IMR-90 (cell line): Measurements from ENCODE around the gene UAP1. TPM values are rescaled to one million over a fixed set of nuclear protein-coding genes. Genes with fewer than 3 reads are reported as not detected.

Experiments
- ATAC-seq: fragments of 200-7000 bp; cut with Tn5 transposase; 2 replicates; pipeline ENCODE4 v1.9.1; 2020; ENCODE audit warnings: low read depth, mild to moderate bottlenecking, moderate library complexity
- BruUV-seq: library from RNA; stranded (reverse); fragments of 400-500 nt; replicated peaks from 2 replicates; lab custom pipeline; 2021; lab: Mats Ljungman, UMichigan
- CTCF ChIA-PET: fragments of 300-600 bp; formaldehyde crosslinking; extraction: SDS; loops from one replicate; lab custom pipeline; 2021; ENCODE audit warnings: antibody characterized with exemption; lab: Yijun Ruan, JAX
- POLR2A ChIA-PET: fragments of 300-600 bp; sonication (Branson Sonifier 250); formaldehyde crosslinking; loops from one replicate; lab custom pipeline; 2022; ENCODE audit warnings: antibody characterized with exemption; ENCODE audit not compliant: unreplicated experiment; lab: Charles Lee
- DNase-seq: peaks from one replicate; pipeline ENCODE4 v3.0.0; 2013
- H2AFZ ChIP-seq: replicated peaks from 2 replicates; pipeline ENCODE3; 2013; ENCODE audit warnings: low read length, mild to moderate bottlenecking; ENCODE audit not compliant: poor library complexity
- H2AK5ac ChIP-seq: 2 replicates; pipeline ENCODE4 v1.6.1; 2013; ENCODE audit warnings: low read depth, low read length, inconsistent platforms
- H2AK9ac ChIP-seq: replicated peaks from 2 replicates; pipeline ENCODE3; 2013; ENCODE audit warnings: mild to moderate bottlenecking, low read depth, low read length, moderate library complexity; ENCODE audit not compliant: poor library complexity
- H2BK120ac ChIP-seq: 2 replicates; pipeline ENCODE4 v1.6.1; 2013; ENCODE audit warnings: low read depth, low read length, inconsistent platforms
- H2BK15ac ChIP-seq: 3 replicates; pipeline ENCODE4 v1.6.1; 2013; ENCODE audit warnings: low read depth, low read length, inconsistent platforms
- H2BK20ac ChIP-seq: 2 replicates; pipeline ENCODE4 v1.6.1; 2013; ENCODE audit warnings: low read depth, mild to moderate bottlenecking, inconsistent platforms, low read length, moderate library complexity
- H2BK5ac ChIP-seq: 2 replicates; pipeline ENCODE4 v1.6.1; 2013; ENCODE audit warnings: mild to moderate bottlenecking, low read depth, low read length, inconsistent platforms; ENCODE audit not compliant: poor library complexity, severe bottlenecking
- H3K14ac ChIP-seq: replicated peaks from 2 replicates; pipeline ENCODE4 v1.6.1; 2013; ENCODE audit warnings: low read depth, low read length, inconsistent platforms
- H3K18ac ChIP-seq: 2 replicates; pipeline ENCODE4 v1.6.1; 2013; ENCODE audit warnings: low read depth, low read length, control low read depth
- H3K23ac ChIP-seq: 2 replicates; pipeline ENCODE4 v1.6.1; 2013; ENCODE audit warnings: low read depth, low read length, inconsistent platforms
- H3K27ac ChIP-seq: 2 replicates; pipeline ENCODE4 v1.5.1; 2013; ENCODE audit warnings: mild to moderate bottlenecking, control low read depth, low read length; ENCODE audit not compliant: insufficient read depth
- H3K27me3 ChIP-seq: 2 replicates; pipeline ENCODE4 v1.6.1; 2013; ENCODE audit warnings: low read length; ENCODE audit not compliant: control insufficient read depth, insufficient read depth
- H3K36me3 ChIP-seq: 2 replicates; pipeline ENCODE4 v1.6.1; 2013; ENCODE audit warnings: low read length, mixed read lengths; ENCODE audit not compliant: control insufficient read depth, insufficient read depth
- H3K4ac ChIP-seq: 2 replicates; pipeline ENCODE4 v1.6.1; 2013; ENCODE audit warnings: low read depth, low read length, inconsistent platforms
- H3K4me1 ChIP-seq: 2 replicates; pipeline ENCODE4 v1.6.1; 2013; ENCODE audit warnings: low read length, mixed read lengths; ENCODE audit not compliant: control insufficient read depth, insufficient read depth
- H3K4me2 ChIP-seq: 2 replicates; pipeline ENCODE4 v1.6.1; 2013; ENCODE audit warnings: low read depth, mild to moderate bottlenecking, control low read depth, low read length, moderate library complexity
- H3K4me3 ChIP-seq: 2 replicates; pipeline ENCODE4 v1.5.1; 2013; ENCODE audit warnings: low read depth, mild to moderate bottlenecking, control low read depth, low read length, moderate library complexity; ENCODE audit not compliant: insufficient read depth
- H3K56ac ChIP-seq: 2 replicates; pipeline ENCODE4 v1.6.1; 2013; ENCODE audit warnings: low read length, inconsistent platforms; ENCODE audit not compliant: insufficient read depth; ENCODE audit errors: extremely low read depth
- H3K79me1 ChIP-seq, 2 experiments: 2 replicates each; pipeline ENCODE4 v1.6.1; 2013; ENCODE audit warnings: low read length in 2 of 2, inconsistent platforms in 1 of 2, low read depth in 1 of 2
- H3K9ac ChIP-seq: 2 replicates; pipeline ENCODE4 v1.6.1; 2013; ENCODE audit warnings: low read depth, low read length, control low read depth
- H3K9me1 ChIP-seq: 2 replicates; pipeline ENCODE4 v1.6.1; 2013; ENCODE audit warnings: low read length, inconsistent platforms; ENCODE audit not compliant: insufficient read depth
- H3K9me3 ChIP-seq: 2 replicates; pipeline ENCODE4 v1.6.1; 2013; ENCODE audit warnings: low read length; ENCODE audit not compliant: control insufficient read depth, insufficient read depth
- H4K20me1 ChIP-seq: 2 replicates; pipeline ENCODE4 v1.6.1; 2013; ENCODE audit warnings: low read length, inconsistent platforms; ENCODE audit not compliant: insufficient read depth
- H4K5ac ChIP-seq: 2 replicates; pipeline ENCODE4 v1.6.1; 2013; ENCODE audit warnings: mild to moderate bottlenecking, low read depth, low read length, control low read depth
- H4K8ac ChIP-seq, 2 experiments: 2 replicates each; pipeline ENCODE4 v1.6.1; 2013; ENCODE audit warnings: low read depth in 2 of 2, low read length in 2 of 2, control low read depth in 1 of 2, inconsistent platforms in 1 of 2
- H4K91ac ChIP-seq: 2 replicates; pipeline ENCODE4 v1.6.1; 2013; ENCODE audit warnings: low read depth, low read length, inconsistent platforms; ENCODE audit not compliant: insufficient read depth
- BHLHE40 ChIP-seq: fragments of 150-350 bp; IDR thresholded peaks from 2 replicates; pipeline ENCODE4 v1.6.1; 2016; ENCODE audit warnings: mild to moderate bottlenecking, low read depth, low read length
- CEBPB ChIP-seq: IDR thresholded peaks from 2 replicates; pipeline ENCODE4 v1.6.1; 2012; ENCODE audit warnings: low read depth, low read length, improper control_type of control experiment
- CHD1 ChIP-seq: IDR thresholded peaks from 2 replicates; pipeline ENCODE4 v1.6.1; 2012; ENCODE audit warnings: low read depth, low read length, improper control_type of control experiment
- FOS ChIP-seq: fragments of 150-350 bp; IDR thresholded peaks from 2 replicates; pipeline ENCODE4 v1.6.1; 2016; ENCODE audit warnings: low read depth, low read length
- MAZ ChIP-seq: IDR thresholded peaks from 2 replicates; pipeline ENCODE4 v1.6.1; 2012; ENCODE audit warnings: low read depth, mild to moderate bottlenecking, low read length, improper control_type of control experiment, moderate library complexity, borderline replicate concordance
- MXI1 ChIP-seq: IDR thresholded peaks from 2 replicates; pipeline ENCODE4 v1.6.1; 2012; ENCODE audit warnings: low read depth, mild to moderate bottlenecking, low read length, moderate library complexity, borderline replicate concordance
- NFE2L2 ChIP-seq: fragments of 150-350 bp; IDR thresholded peaks from 2 replicates; pipeline ENCODE4 v1.6.1; 2016; ENCODE audit warnings: low read depth, mild to moderate bottlenecking, low read length
- POLR2A ChIP-seq: IDR thresholded peaks from 2 replicates; pipeline ENCODE4 v1.6.1; 2012; ENCODE audit warnings: mild to moderate bottlenecking, low read depth, low read length
- RAD21 ChIP-seq: IDR thresholded peaks from 2 replicates; pipeline ENCODE4 v1.6.1; 2012; ENCODE audit warnings: low read length, improper control_type of control experiment
- RCOR1 ChIP-seq: IDR thresholded peaks from 2 replicates; pipeline ENCODE4 v1.6.1; 2012; ENCODE audit warnings: mild to moderate bottlenecking, low read length, improper control_type of control experiment; ENCODE audit not compliant: insufficient replicate concordance
- RFX5 ChIP-seq: IDR thresholded peaks from 2 replicates; pipeline ENCODE4 v1.8.0; 2012; ENCODE audit warnings: low read depth, mild to moderate bottlenecking, low read length, moderate library complexity
- USF2 ChIP-seq: fragments of 150-350 bp; IDR thresholded peaks from 2 replicates; pipeline ENCODE4 v1.6.1; 2017; ENCODE audit warnings: mild to moderate bottlenecking, antibody characterized with exemption, low read length, low read depth
- WGBS, 2 experiments: methylation state at CpG; one replicate each; pipeline versions ENCODE4 v1.1.5 to v1.1.7; 2013; ENCODE audit warnings: missing lambda C conversion rate in 2 of 2; ENCODE audit not compliant: insufficient read length in 1 of 2; ENCODE audit errors: extremely low coverage in 2 of 2; 5-methylcytosine and 5-hydroxymethylcytosine counted together
- dilution Hi-C: fragments of 300-500 bp; cut with HindIII; formaldehyde crosslinking; loops from one replicate; pipeline ENCODE4 v1.14.3; 2018; ENCODE audit warnings: low sequenced_read_pairs; ENCODE audit not compliant: unreplicated experiment
- in situ Hi-C: fragments of 300-500 bp; cut with MboI; formaldehyde crosslinking; loops from 3 replicates; pipeline ENCODE4 v1.14.3; 2019; ENCODE audit warnings: low sequenced_read_pairs, inconsistent platforms, mixed read lengths
- intact Hi-C: fragments of 100-400 bp; cut with micrococcal nuclease; formaldehyde crosslinking; loops from 2 replicates; pipeline ENCODE4 v1.10.0; 2022
- polyA plus RNA-seq, 3 experiments: library from polyadenylated mRNA; depleted of rRNA; stranded (reverse); fragments of >200 nt; gene quantifications; 2 replicates each; pipeline ENCODE4 v1.2.3, GENCODE V29; 2012; ENCODE audit warnings: low replicate concordance in 1 of 3
- total RNA-seq: library from RNA; depleted of rRNA; stranded (reverse); fragments of >200 nt; gene quantifications from 2 replicates; pipeline ENCODE4 v1.2.3, GENCODE V29; 2012
- TF ChIP-seq, protein P1 (sequence below): fragments of 150-350 bp; IDR thresholded peaks from 2 replicates; pipeline ENCODE4 v1.6.1; 2016; ENCODE audit warnings: low read depth, mild to moderate bottlenecking, low read length, moderate library complexity, borderline replicate concordance
- TF ChIP-seq, protein P2 (sequence below): conservative IDR thresholded peaks from 2 replicates; pipeline ENCODE4 v1.5.1; 2012; ENCODE audit warnings: mild to moderate bottlenecking, low read depth, low read length, improper control_type of control experiment

Gene UAP1
- total and polyA plus RNA-seq, 2 of the 4 experiments (the other 2 are of a cell fraction), result 93.4 to 196 TPM

DNA sequence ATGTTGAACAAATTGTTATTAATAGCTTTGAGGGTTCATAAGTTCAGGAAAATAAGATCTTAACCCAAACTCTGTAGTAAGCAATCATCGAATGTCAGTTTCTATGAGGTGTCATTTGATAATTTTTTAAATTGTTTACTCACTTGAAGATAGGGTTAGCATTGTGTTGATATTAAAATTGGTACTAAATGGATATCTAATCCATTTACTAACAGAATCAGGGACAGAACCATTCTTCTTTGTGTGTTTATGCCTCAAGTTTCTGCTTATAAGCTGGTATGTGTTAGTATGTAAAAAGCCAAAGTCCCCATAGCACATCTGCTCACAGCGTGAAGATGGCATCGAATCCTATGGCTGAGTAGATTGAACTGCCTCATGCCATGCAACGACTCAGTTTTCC, 84.1 kb downstream of the UAP1 start:
- Histone ChIP-seq H2BK20ac (no peak overlapping the region), H3K9me3 (no peaks in the 10 kb centered on the region), H2AK5ac (no peak overlapping the region), H4K8ac (no peak overlapping the region), H2BK15ac (no peak overlapping the region), H3K27me3 (no peaks in the 10 kb centered on the region), H2AK9ac (no peak overlapping the region), H4K5ac (peak overlapping the region; percentile 35; the same call in 1 of the 2 replicates), H3K56ac (no peak overlapping the region), H2BK120ac (no peak overlapping the region), H3K9ac (no peak overlapping the region), H3K27ac (peak overlapping the region; percentile 26; the same call in 1 of the 2 replicates), H4K20me1 (peaks cover 94% of the 10 kb centered on the region), H2BK5ac (no peak overlapping the region), H3K14ac (no peak overlapping the region), H3K23ac (no peak overlapping the region), H3K4me3 (no peak overlapping the region), H3K36me3 (peaks cover 8% of the 10 kb centered on the region), H3K79me1 (peaks cover 25 to 85% of the 10 kb centered on the region in 2 experiments; a peak in 3 of 4 replicates), H3K4me2 (peak overlapping the region; percentile 59; the same call in 1 of the 2 replicates), H3K9me1 (peaks cover 28% of the 10 kb centered on the region), H2AFZ (no peak overlapping the region), H3K4ac (no peak overlapping the region), H3K18ac (no peak overlapping the region), H3K4me1 (peaks cover 7% of the 10 kb centered on the region), H4K91ac (no peak overlapping the region)
- WGBS, 2 experiments, result no CpG with 5 or more reads among the region's 4 CpGs
- ChIA-PET CTCF (no interaction called here), POLR2A (no interaction called here)
- dilution Hi-C loops, result no loop called here
- TF ChIP-seq MXI1 (no peak), POLR2A (no peak), BHLHE40 (no peak), FOS (no peak), CEBPB (no peak), RAD21 (no peak), RFX5 (no peak), NFE2L2 (no peak), MAZ (no peak), USF2 (no peak), RCOR1 (no peak), CHD1 (no peak)
- TF ChIP-seq, protein P1, sequence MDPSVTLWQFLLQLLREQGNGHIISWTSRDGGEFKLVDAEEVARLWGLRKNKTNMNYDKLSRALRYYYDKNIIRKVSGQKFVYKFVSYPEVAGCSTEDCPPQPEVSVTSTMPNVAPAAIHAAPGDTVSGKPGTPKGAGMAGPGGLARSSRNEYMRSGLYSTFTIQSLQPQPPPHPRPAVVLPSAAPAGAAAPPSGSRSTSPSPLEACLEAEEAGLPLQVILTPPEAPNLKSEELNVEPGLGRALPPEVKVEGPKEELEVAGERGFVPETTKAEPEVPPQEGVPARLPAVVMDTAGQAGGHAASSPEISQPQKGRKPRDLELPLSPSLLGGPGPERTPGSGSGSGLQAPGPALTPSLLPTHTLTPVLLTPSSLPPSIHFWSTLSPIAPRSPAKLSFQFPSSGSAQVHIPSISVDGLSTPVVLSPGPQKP, result no peak
- TF ChIP-seq, protein P2, sequence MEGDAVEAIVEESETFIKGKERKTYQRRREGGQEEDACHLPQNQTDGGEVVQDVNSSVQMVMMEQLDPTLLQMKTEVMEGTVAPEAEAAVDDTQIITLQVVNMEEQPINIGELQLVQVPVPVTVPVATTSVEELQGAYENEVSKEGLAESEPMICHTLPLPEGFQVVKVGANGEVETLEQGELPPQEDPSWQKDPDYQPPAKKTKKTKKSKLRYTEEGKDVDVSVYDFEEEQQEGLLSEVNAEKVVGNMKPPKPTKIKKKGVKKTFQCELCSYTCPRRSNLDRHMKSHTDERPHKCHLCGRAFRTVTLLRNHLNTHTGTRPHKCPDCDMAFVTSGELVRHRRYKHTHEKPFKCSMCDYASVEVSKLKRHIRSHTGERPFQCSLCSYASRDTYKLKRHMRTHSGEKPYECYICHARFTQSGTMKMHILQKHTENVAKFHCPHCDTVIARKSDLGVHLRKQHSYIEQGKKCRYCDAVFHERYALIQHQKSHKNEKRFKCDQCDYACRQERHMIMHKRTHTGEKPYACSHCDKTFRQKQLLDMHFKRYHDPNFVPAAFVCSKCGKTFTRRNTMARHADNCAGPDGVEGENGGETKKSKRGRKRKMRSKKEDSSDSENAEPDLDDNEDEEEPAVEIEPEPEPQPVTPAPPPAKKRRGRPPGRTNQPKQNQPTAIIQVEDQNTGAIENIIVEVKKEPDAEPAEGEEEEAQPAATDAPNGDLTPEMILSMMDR, result no peak
- in situ Hi-C loops, result no loop called here
- peak; percentile 13; the same call in 1 of the 2 replicates for ATAC-seq
- intact Hi-C loops, result no loop called here
- BruUV-seq, result no TSS peak
- DNase-seq, result no peak
